Neuron (in vitro differentiated cells): Measurements from ENCODE around the gene ATP6V0E2.
A peak's percentile ranks its signal among the peaks of the same experiment; 100 is the strongest.
"Not testable (repeated sequence)": the region's sequence is repeated elsewhere in the genome, so short reads cannot be mapped to it uniquely, and the experiment has no call there.

Experiments used
- H2AFZ ChIP-seq: one replicate; pipeline ENCODE4 v1.6.1; 2013; ENCODE audit warnings: low read depth, mild to moderate bottlenecking, inconsistent platforms, low read length, moderate library complexity
- H3K27me3 ChIP-seq: one replicate; pipeline ENCODE4 v1.6.1; 2013; ENCODE audit warnings: low read length; ENCODE audit not compliant: insufficient read depth
- H3K36me3 ChIP-seq: one replicate; pipeline ENCODE4 v1.6.1; 2013; ENCODE audit warnings: low read length; ENCODE audit not compliant: insufficient read depth
- H3K4me1 ChIP-seq: one replicate; pipeline ENCODE4 v1.6.1; 2013; ENCODE audit warnings: low read length; ENCODE audit not compliant: insufficient read depth
- H3K4me3 ChIP-seq: 2 replicates; pipeline ENCODE4 v1.5.1; 2013; ENCODE audit warnings: mild to moderate bottlenecking, low read length, moderate library complexity
- H3K9me3 ChIP-seq: one replicate; pipeline ENCODE4 v1.6.1; 2013; ENCODE audit warnings: low read length

The ATP6V0E2 gene

GRCh38 chr7:149873074-149873969 lies at the start of gene ATP6V0E2:
ATP6V0E2 (plus strand) TSS chr7:149873969; CDS start chr7:149874066, 97 bp downstream.
- Histone ChIP-seq H2AFZ (peak within 1 kb of the TSS; percentile 91), H3K4me1 (peaks cover 15% of the 10 kb centered on the region), H3K27me3 (no peaks in the 10 kb centered on the region), H3K9me3 (no peaks in the 10 kb centered on the region), H3K36me3 (peaks cover 9% of the 10 kb centered on the region), H3K4me3 (peak within 1 kb of the TSS; percentile 88)

- H3K4me1 ChIP-seq, result peaks cover 2% of the 10 kb centered on the region
- H2AFZ ChIP-seq, result no peak overlapping the region
- peaks cover 2% of the 10 kb centered on the region for H3K9me3 ChIP-seq
- H3K4me3 ChIP-seq, result no peak overlapping the region
- H3K36me3 ChIP-seq, result no peaks in the 10 kb centered on the region
- peaks cover 6% of the 10 kb centered on the region for H3K27me3 ChIP-seq
Measured at GRCh38 chr7:149824301-149824741, 49.4 kb upstream of the ATP6V0E2 start.

GRCh38 chr7:149824748-149825566 lies 48.8 kb upstream of the ATP6V0E2 start:
- H3K9me3 ChIP-seq, result peaks cover 2% of the 10 kb centered on the region
- H3K4me1 ChIP-seq, result peaks cover 2% of the 10 kb centered on the region
- H2AFZ ChIP-seq, result no peak overlapping the region
- peaks cover 6% of the 10 kb centered on the region for H3K27me3 ChIP-seq
- H3K36me3 ChIP-seq, result no peaks in the 10 kb centered on the region
- no peak overlapping the region for H3K4me3 ChIP-seq

- Histone ChIP-seq H3K27me3 (peaks cover 3% of the 10 kb centered on the region), H3K4me3 (no peak overlapping the region), H2AFZ (no peak overlapping the region), H3K36me3 (no peaks in the 10 kb centered on the region), H3K4me1 (peaks cover 2% of the 10 kb centered on the region), H3K9me3 (peaks cover 2% of the 10 kb centered on the region)
Measured at GRCh38 chr7:149825567-149826343, 48.0 kb upstream of the ATP6V0E2 start.

GRCh38 chr7:149826344-149827088 lies 47.3 kb upstream of the ATP6V0E2 start:
- H3K4me1 ChIP-seq, result peaks cover 2% of the 10 kb centered on the region
- no peaks in the 10 kb centered on the region for H3K27me3 ChIP-seq
- H3K4me3 ChIP-seq, result no peak overlapping the region
- no peaks in the 10 kb centered on the region for H3K36me3 ChIP-seq
- H3K9me3 ChIP-seq, result peaks cover 2% of the 10 kb centered on the region
- no peak overlapping the region for H2AFZ ChIP-seq

- H3K4me1 ChIP-seq, result no peaks in the 10 kb centered on the region
- no peak overlapping the region for H2AFZ ChIP-seq
- no peak overlapping the region for H3K4me3 ChIP-seq
- H3K36me3 ChIP-seq, result no peaks in the 10 kb centered on the region
- no peaks in the 10 kb centered on the region for H3K27me3 ChIP-seq
- peaks cover 2% of the 10 kb centered on the region for H3K9me3 ChIP-seq
Measured at GRCh38 chr7:149827089-149827981, 46.4 kb upstream of the ATP6V0E2 start.

- Histone ChIP-seq H3K4me3 (no peak overlapping the region), H3K9me3 (peaks cover under 1% of the 10 kb centered on the region)
Measured at GRCh38 chr7:149828357-149829309, 45.1 kb upstream of the ATP6V0E2 start.

GRCh38 chr7:149830527-149830926 lies 43.2 kb upstream of the ATP6V0E2 start:
- H3K36me3 ChIP-seq, H2AFZ ChIP-seq, H3K27me3 ChIP-seq, H3K9me3 ChIP-seq, H3K4me3 ChIP-seq, H3K4me1 ChIP-seq: not testable (repeated sequence)

More at GRCh38 chr7:149828357-149829309, 45.1 kb upstream of the ATP6V0E2 start:
- Histone ChIP-seq H3K36me3 (no peaks in the 10 kb centered on the region), H3K27me3 (peaks cover 3% of the 10 kb centered on the region), H2AFZ (no peak overlapping the region), H3K4me1 (no peaks in the 10 kb centered on the region)

GRCh38 chr7:149830997-149831740 lies 42.6 kb upstream of the ATP6V0E2 start:
- Histone ChIP-seq H2AFZ (no peak overlapping the region), H3K4me1 (no peaks in the 10 kb centered on the region), H3K36me3 (no peaks in the 10 kb centered on the region), H3K27me3 (peaks cover 3% of the 10 kb centered on the region), H3K9me3 (no peaks in the 10 kb centered on the region), H3K4me3 (no peak overlapping the region)

- H3K36me3 ChIP-seq, result no peaks in the 10 kb centered on the region
- no peaks in the 10 kb centered on the region for H3K9me3 ChIP-seq
- H3K4me3 ChIP-seq, result no peak overlapping the region
- H3K4me1 ChIP-seq, result no peaks in the 10 kb centered on the region
- no peak overlapping the region for H2AFZ ChIP-seq
- peaks cover 3% of the 10 kb centered on the region for H3K27me3 ChIP-seq
Measured at GRCh38 chr7:149831741-149832219, 42.0 kb upstream of the ATP6V0E2 start.
